K562 (cell line): Measurements from ENCODE around the gene BACE1. TPM values are rescaled to one million over a fixed set of nuclear protein-coding genes. Genes with fewer than 3 reads are reported as not detected.

ENCODE experiments used
- ATAC-seq: fragments of 200-7000 bp; cut with Tn5 transposase; 3 replicates; pipeline ENCODE4 v1.9.1; 2020; ENCODE audit warnings: moderate library complexity
- BruUV-seq: library from RNA; stranded (reverse); fragments of 400-500 nt; replicated peaks from 2 replicates; lab custom pipeline; 2021; lab: Mats Ljungman, UMichigan
- CTCF ChIA-PET: fragments of 300-600 bp; formaldehyde crosslinking; extraction: SDS; loops from one replicate; lab custom pipeline; 2021; ENCODE audit warnings: low intra/inter-chr PET ratio; lab: Yijun Ruan, JAX
- POLR2A ChIA-PET: fragments of 300-600, 350-650 bp; sonication (Branson Sonifier 250); formaldehyde crosslinking; extraction: SDS; loops from one replicate; lab custom pipeline; 2021; ENCODE audit warnings: antibody characterized with exemption, inconsistent platforms; lab: Yijun Ruan, JAX
- DNase-seq, 4 experiments: peaks; one replicate each; pipeline versions ENCODE4 v3.0.0 to v3.0.0-alpha.2; 2011 to 2018; ENCODE audit warnings: low spot score in 3 of 4, mixed read lengths in 3 of 4; ENCODE audit errors: extremely low read depth in 1 of 4
- FAIRE-seq: peaks from 2 replicates; lab custom pipeline; 2011; peaks lifted over from hg19 to GRCh38; lab: Jason Lieb, UNC
- H2AFZ ChIP-seq: 2 replicates; pipeline ENCODE4 v1.6.0; 2011; ENCODE audit warnings: low read depth, low read length, control low read depth, inconsistent platforms
- H3K27ac ChIP-seq: fragments of 200-600 bp; 3 replicates; pipeline ENCODE4 v1.8.0; 2011; ENCODE audit warnings: low read depth, mild to moderate bottlenecking, control low read depth, inconsistent platforms, low read length, moderate library complexity, mixed read lengths; ENCODE audit errors: extremely low read depth
- H3K27me3 ChIP-seq, 2 experiments: fragments of 300-600 bp in 1 of 2; 2 replicates in 1 of 2; 3 replicates in 1 of 2; pipeline versions ENCODE4 v1.6.0 to v1.8.0; 2011; ENCODE audit warnings: inconsistent platforms in 2 of 2, low read length in 2 of 2, mild to moderate bottlenecking in 1 of 2, mixed read lengths in 1 of 2, moderate library complexity in 1 of 2; ENCODE audit not compliant: control insufficient read depth in 2 of 2, insufficient read depth in 2 of 2
- H3K36me3 ChIP-seq: fragments of 300-600 bp; 3 replicates; pipeline ENCODE4 v1.8.0; 2011; ENCODE audit warnings: mild to moderate bottlenecking, low read length, inconsistent platforms; ENCODE audit not compliant: control insufficient read depth, insufficient read depth
- H3K4me1 ChIP-seq, 2 experiments: fragments of 200-600 bp in 1 of 2; replicated peaks in 1 of 2; 2 replicates in 1 of 2; 3 replicates in 1 of 2; pipeline versions ENCODE4 v1.5.1 to v1.8.0; 2011; ENCODE audit warnings: inconsistent platforms in 2 of 2, low read length in 2 of 2, mild to moderate bottlenecking in 1 of 2, mixed read lengths in 1 of 2, moderate library complexity in 1 of 2; ENCODE audit not compliant: control insufficient read depth in 2 of 2, insufficient read depth in 2 of 2
- H3K4me2 ChIP-seq: 2 replicates; pipeline ENCODE4 v1.6.1; 2011; ENCODE audit warnings: low read length, control low read depth, inconsistent platforms, mixed read lengths; ENCODE audit not compliant: insufficient read depth
- H3K4me3 ChIP-seq: fragments of 200-600 bp; sonication (generic), shearing (Covaris generic); 2 replicates; pipeline ENCODE4 v1.5.1; 2016; ENCODE audit warnings: control low read depth, inconsistent platforms
- H3K79me2 ChIP-seq: fragments of 200-600 bp; 3 replicates; pipeline ENCODE4 v1.8.0; 2011; ENCODE audit warnings: low read length, inconsistent platforms; ENCODE audit not compliant: control insufficient read depth, insufficient read depth
- H3K9ac ChIP-seq, 2 experiments: 2 replicates each; pipeline versions ENCODE4 v1.6.0 to v1.6.1; 2011; ENCODE audit warnings: low read depth in 2 of 2, low read length in 2 of 2, control low read depth in 1 of 2, inconsistent platforms in 1 of 2, mild to moderate bottlenecking in 1 of 2, mixed read lengths in 1 of 2; ENCODE audit not compliant: insufficient read depth in 1 of 2
- H3K9me1 ChIP-seq: one replicate; pipeline ENCODE4 v1.6.0; 2011; ENCODE audit warnings: inconsistent platforms, mild to moderate bottlenecking, low read length, moderate library complexity; ENCODE audit not compliant: control insufficient read depth, insufficient read depth
- H3K9me3 ChIP-seq: replicated peaks from 2 replicates; pipeline ENCODE4 v1.5.1; 2011; ENCODE audit warnings: low read depth, low read length, inconsistent platforms; ENCODE audit not compliant: control insufficient read depth, insufficient read depth
- H4K20me1 ChIP-seq: replicated peaks from 2 replicates; pipeline ENCODE4 v1.6.1; 2011; ENCODE audit warnings: low read length, inconsistent platforms, mixed read lengths; ENCODE audit not compliant: control insufficient read depth, insufficient read depth
- ETV1 ChIP-seq: fragments of 450-650 bp; conservative IDR thresholded peaks from 2 replicates; pipeline ENCODE4 v1.6.1; 2016; ENCODE audit warnings: missing genetic modification characterization, control low read depth, low read depth, missing compliant biosample characterization
- FOXA3 ChIP-seq, 2 experiments: fragments of 450-650 bp in 1 of 2; sonication (generic) in 1 of 2; formaldehyde crosslinking; IDR thresholded peaks in 1 of 2; conservative IDR thresholded peaks in 1 of 2; 2 replicates each; pipeline versions ENCODE4 v1.4.0 to v1.8.0; 2020 to 2022; ENCODE audit warnings: mild to moderate bottlenecking in 2 of 2, missing genetic modification reagents in 1 of 2
- FOXK2 ChIP-seq, 2 experiments: fragments of 450-650 bp; IDR thresholded peaks in 1 of 2; conservative IDR thresholded peaks in 1 of 2; 2 replicates each; pipeline ENCODE4 v1.6.1; 2016; ENCODE audit warnings: low read depth in 2 of 2, mild to moderate bottlenecking in 1 of 2
- GATA2 ChIP-seq: sonication (generic); formaldehyde crosslinking; IDR thresholded peaks from 2 replicates; pipeline ENCODE4 v1.4.0; 2020; ENCODE audit warnings: mild to moderate bottlenecking, missing genetic modification reagents
- HDAC3 ChIP-seq: fragments of 450-650 bp; IDR thresholded peaks from 2 replicates; pipeline ENCODE4 v1.6.1; 2018; ENCODE audit warnings: borderline replicate concordance, mild to moderate bottlenecking, moderate library complexity; ENCODE audit not compliant: partially characterized antibody
- MTF1 ChIP-seq: fragments of 250-450 bp; sonication (Bioruptor Pico); IDR thresholded peaks from 2 replicates; pipeline ENCODE4 v1.9.0; 2021; ENCODE audit warnings: moderate library complexity, mild to moderate bottlenecking, inconsistent platforms, borderline replicate concordance
- SAP30 ChIP-seq: fragments of 200-600 bp; sonication (generic); IDR thresholded peaks from 2 replicates; pipeline ENCODE4 v1.6.1; 2012; ENCODE audit warnings: borderline replicate concordance, low read depth, mild to moderate bottlenecking, moderate library complexity, low read length, control low read depth, inconsistent platforms; ENCODE audit not compliant: insufficient read depth, poor library complexity, severe bottlenecking
- TCFL5 ChIP-seq: fragments of 250-450 bp; sonication (Bioruptor Pico); conservative IDR thresholded peaks from 2 replicates; pipeline ENCODE4 v1.6.1; 2021; ENCODE audit warnings: mild to moderate bottlenecking, moderate library complexity, matching md5 sums
- TRIM24 ChIP-seq, 2 experiments: fragments of 450-650 bp; IDR thresholded peaks; 2 replicates each; pipeline ENCODE4 v1.6.1; 2016
- ZNF217 ChIP-seq: sonication (generic); formaldehyde crosslinking; IDR thresholded peaks from 2 replicates; pipeline ENCODE4 v1.8.0; 2022; ENCODE audit warnings: mild to moderate bottlenecking, missing genetic modification reagents
- ZNF282 ChIP-seq: sonication (generic); formaldehyde crosslinking; IDR thresholded peaks from 2 replicates; pipeline ENCODE4 v1.8.1; 2023; ENCODE audit warnings: missing genetic modification reagents
- ZNF3 ChIP-seq: fragments of 250-450 bp; sonication (Bioruptor Pico); IDR thresholded peaks from 2 replicates; pipeline ENCODE4 v1.5.0; 2021; ENCODE audit warnings: mild to moderate bottlenecking, moderate library complexity
- ZNF41 ChIP-seq: fragments of 250-450 bp; sonication (Bioruptor Pico); conservative IDR thresholded peaks from 2 replicates; pipeline ENCODE4 v1.4.0; 2020; ENCODE audit warnings: mild to moderate bottlenecking
- ZNF668 ChIP-seq: fragments of 250-450 bp; sonication (Bioruptor Pico); IDR thresholded peaks from 2 replicates; pipeline ENCODE4 v1.8.0; 2022; ENCODE audit warnings: mild to moderate bottlenecking, inconsistent platforms
- ZNF695 ChIP-seq: fragments of 450-650 bp; formaldehyde crosslinking; IDR thresholded peaks from 2 replicates; pipeline ENCODE4 v1.4.0; 2020; ENCODE audit warnings: mild to moderate bottlenecking, moderate library complexity
- WGBS: fragments of 100-300 bp; shearing (Covaris generic); methylation state at CpG from one replicate; pipeline ENCODE4 v1.1.6; 2016; ENCODE audit warnings: low coverage, mixed read lengths; ENCODE audit not compliant: insufficient coverage; ENCODE audit errors: missing lambda C conversion rate; 5-methylcytosine and 5-hydroxymethylcytosine counted together
- in situ Hi-C: fragments of 300-500 bp; cut with MboI; formaldehyde crosslinking; loops from 4 replicates; pipeline ENCODE4 v1.15.0; 2018; ENCODE audit warnings: inconsistent platforms, mixed read lengths
- intact Hi-C: fragments of 100-400 bp; cut with micrococcal nuclease; formaldehyde crosslinking; loops from 2 replicates; pipeline ENCODE4 v1.14.2; 2022
- polyA plus RNA-seq, 8 experiments: library from polyadenylated mRNA; depleted of rRNA in 4 of 8; stranded (reverse) in 5 of 8; unstranded in 3 of 8; fragments of >200 nt; fragmentation: Nextera tagmentation in 2 of 8; fragmentation: Illumina TruSeq in 1 of 8; extraction: Ambion mirVana in 2 of 8; extraction: Trizol in 1 of 8; gene quantifications; 2 replicates each; pipeline versions ENCODE4 v1.2.1 to v1.2.3, GENCODE V29; 2011 to 2014; ENCODE audit warnings: inconsistent platforms in 1 of 8, missing spikeins in 1 of 8
- total RNA-seq, 7 experiments: library from RNA; depleted of rRNA in 6 of 7; stranded (reverse); fragments of >200 nt in 6 of 7; fragmentation: Illumina TruSeq in 2 of 7; extraction: Trizol in 2 of 7; gene quantifications; 2 replicates each; pipeline versions ENCODE4 v1.2.1 to v1.2.3, GENCODE V29; 2011 to 2021; ENCODE audit warnings: low replicate concordance in 1 of 7
- TF ChIP-seq, protein P1 (sequence below): fragments of 450-650 bp; formaldehyde crosslinking; IDR thresholded peaks from 2 replicates; pipeline ENCODE4 v1.4.0; 2020; ENCODE audit warnings: mild to moderate bottlenecking, moderate library complexity
- TF ChIP-seq, protein P2 (sequence below): fragments of 450-650 bp; IDR thresholded peaks from 2 replicates; pipeline ENCODE4 v1.6.1; 2016

BACE1 gene
- total and polyA plus RNA-seq, 9 of the 15 experiments (the other 6 are each of a cell fraction or from before 2014, with no cell fraction given), result 0.01 to 0.25 (median 0.16) TPM; not detected in 5

DNA sequence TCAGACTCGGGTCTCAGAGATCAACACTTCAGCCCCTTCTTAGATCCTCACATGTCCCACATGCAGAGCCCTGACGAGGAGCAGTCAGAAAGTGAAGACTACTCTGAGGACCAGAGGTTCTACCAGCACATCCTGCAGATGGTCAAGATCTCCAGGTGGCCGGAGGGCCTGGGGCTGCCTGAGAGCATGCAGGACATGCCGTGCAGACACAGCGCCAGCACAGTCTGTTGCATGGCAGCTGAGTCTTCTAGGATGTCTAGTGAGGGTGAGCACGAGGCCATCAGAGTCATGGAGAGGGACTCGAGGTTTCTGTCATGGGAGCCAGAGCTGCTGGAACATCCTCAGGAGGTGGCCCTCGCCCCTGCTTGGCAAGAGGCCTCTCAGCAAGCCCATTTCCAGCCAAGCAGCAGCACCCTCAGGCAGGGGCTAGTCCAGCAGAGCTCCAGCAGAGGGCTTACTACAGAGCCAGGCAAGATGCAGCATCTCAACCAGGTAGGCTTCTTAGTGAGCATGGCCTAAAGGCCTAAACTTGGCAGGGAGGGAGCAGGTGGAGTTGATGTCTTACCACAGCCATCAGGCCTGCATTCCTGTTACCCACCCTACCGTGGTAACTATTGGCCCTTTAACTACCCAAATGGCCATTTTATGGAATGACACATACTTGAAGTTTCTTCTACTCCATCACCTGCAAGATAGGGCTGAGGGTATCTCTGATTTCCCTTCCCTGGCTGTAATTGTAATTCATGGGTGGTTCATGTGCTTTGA, 40.3 kb upstream of the BACE1 start:
- POLR2A ChIA-PET, result interaction anchor here (0.6 to 1.7 kb wide), 4 partner anchors 11 to 359 kb away, joined by 3 to 7 read pairs (median 3); no protein-coding TSS in a partner anchor

More for the DNA sequence above, 40.3 kb upstream of the BACE1 start:
- H3K9me3 ChIP-seq, result no peaks in the 10 kb centered on the region
- no TSS peak for BruUV-seq
- H3K4me1 ChIP-seq, result no peaks in the 10 kb centered on the region
- in situ Hi-C loops, result no loop called here
- H4K20me1 ChIP-seq, result no peaks in the 10 kb centered on the region
- no peak for DNase-seq
- no peaks in the 10 kb centered on the region for H3K9me1 ChIP-seq
- intact Hi-C loops, result no loop called here
- H3K9ac ChIP-seq, result peak overlapping the region in 1 of 2 experiments; percentile 55; a peak in 1 of 4 replicates
- FAIRE-seq, result no peak
- no peak overlapping the region for H2AFZ ChIP-seq
- CTCF ChIA-PET, result no interaction called here
- H3K27ac ChIP-seq, result no peak overlapping the region
- no peak for TF ChIP-seq GATA2 (CRISPR knock-in tag)
- no peak for TF ChIP-seq TRIM24 (IDR thresholded peaks at IDR 0.05)
- no peak for TF ChIP-seq ZNF282 (CRISPR knock-in tag)
- no peak for TF ChIP-seq ZNF217 (CRISPR knock-in tag)
- no peak for TF ChIP-seq FOXK2 (conservative IDR thresholded peaks at IDR 0.05 in 1 of 2, IDR thresholded peaks at IDR 0.05 in 1 of 2; ENCODE audit: low read depth in 2 of 2)
- no peak for TF ChIP-seq ZNF695 (CRISPR knock-in tag)
- no peak for TF ChIP-seq TCFL5 (CRISPR knock-in tag)
- no peak for TF ChIP-seq SAP30
- no peak for TF ChIP-seq FOXA3 (CRISPR knock-in tag; conservative IDR thresholded peaks at IDR 0.05 in 1 of 2, IDR thresholded peaks at IDR 0.05 in 1 of 2)
- TF ChIP-seq HDAC3, result no peak
- TF ChIP-seq, protein P1, sequence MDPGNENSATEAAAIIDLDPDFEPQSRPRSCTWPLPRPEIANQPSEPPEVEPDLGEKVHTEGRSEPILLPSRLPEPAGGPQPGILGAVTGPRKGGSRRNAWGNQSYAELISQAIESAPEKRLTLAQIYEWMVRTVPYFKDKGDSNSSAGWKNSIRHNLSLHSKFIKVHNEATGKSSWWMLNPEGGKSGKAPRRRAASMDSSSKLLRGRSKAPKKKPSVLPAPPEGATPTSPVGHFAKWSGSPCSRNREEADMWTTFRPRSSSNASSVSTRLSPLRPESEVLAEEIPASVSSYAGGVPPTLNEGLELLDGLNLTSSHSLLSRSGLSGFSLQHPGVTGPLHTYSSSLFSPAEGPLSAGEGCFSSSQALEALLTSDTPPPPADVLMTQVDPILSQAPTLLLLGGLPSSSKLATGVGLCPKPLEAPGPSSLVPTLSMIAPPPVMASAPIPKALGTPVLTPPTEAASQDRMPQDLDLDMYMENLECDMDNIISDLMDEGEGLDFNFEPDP (CRISPR knock-in tag), result no peak
- no peak for TF ChIP-seq MTF1 (CRISPR knock-in tag)
- no peak for TF ChIP-seq ETV1
- TF ChIP-seq, protein P2, sequence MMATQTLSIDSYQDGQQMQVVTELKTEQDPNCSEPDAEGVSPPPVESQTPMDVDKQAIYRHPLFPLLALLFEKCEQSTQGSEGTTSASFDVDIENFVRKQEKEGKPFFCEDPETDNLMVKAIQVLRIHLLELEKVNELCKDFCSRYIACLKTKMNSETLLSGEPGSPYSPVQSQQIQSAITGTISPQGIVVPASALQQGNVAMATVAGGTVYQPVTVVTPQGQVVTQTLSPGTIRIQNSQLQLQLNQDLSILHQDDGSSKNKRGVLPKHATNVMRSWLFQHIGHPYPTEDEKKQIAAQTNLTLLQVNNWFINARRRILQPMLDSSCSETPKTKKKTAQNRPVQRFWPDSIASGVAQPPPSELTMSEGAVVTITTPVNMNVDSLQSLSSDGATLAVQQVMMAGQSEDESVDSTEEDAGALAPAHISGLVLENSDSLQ, result no peak
- no peak for TF ChIP-seq ZNF41 (CRISPR knock-in tag)
- TF ChIP-seq ZNF3, result no peak
- TF ChIP-seq ZNF668 (CRISPR knock-in tag), result no peak
- TF ChIP-seq, all 486 proteins: peak for 0
- H3K79me2 ChIP-seq, result no peaks in the 10 kb centered on the region
- H3K36me3 ChIP-seq, result 0 out of 3 replicates have a peak, but pooled peaks cover 5% of the 10 kb centered on the region
- ATAC-seq, result peak; percentile 77
- H3K4me2 ChIP-seq, result no peak overlapping the region
- no peak overlapping the region for H3K4me3 ChIP-seq
- no peaks in the 10 kb centered on the region for H3K27me3 ChIP-seq
- 48% methylated on average over 7 of the region's 9 CpGs for WGBS
